Muscle of leg (tissue), 16 donors: Measurements from ENCODE around the gene IFT172. TPM values are rescaled to one million over a fixed set of nuclear protein-coding genes. Genes with fewer than 3 reads are reported as not detected.
"Not testable (repeated sequence)": the region's sequence is repeated elsewhere in the genome, so short reads cannot be mapped to it uniquely, and the experiment has no call there.

ENCODE experiments used
- DNase-seq: peaks from one replicate; pipeline ENCODE4 v3.0.0; 2013
- H3K27ac ChIP-seq: one replicate; pipeline ENCODE4 v1.5.1; 2013; ENCODE audit warnings: mild to moderate bottlenecking, low read length, control low read depth
- H3K27me3 ChIP-seq: one replicate; pipeline ENCODE4 v1.6.1; 2013; ENCODE audit warnings: low read length; ENCODE audit not compliant: control insufficient read depth, insufficient read depth
- H3K36me3 ChIP-seq: one replicate; pipeline ENCODE4 v1.6.1; 2013; ENCODE audit warnings: low read length; ENCODE audit not compliant: control insufficient read depth, insufficient read depth
- H3K4me1 ChIP-seq: one replicate; pipeline ENCODE4 v1.6.1; 2013; ENCODE audit warnings: low read length; ENCODE audit not compliant: control insufficient read depth, insufficient read depth
- H3K4me3 ChIP-seq: one replicate; pipeline ENCODE4 v1.5.1; 2013; ENCODE audit warnings: low read length, control low read depth
- H3K9me3 ChIP-seq: replicated peaks from 2 replicates; pipeline ENCODE4 v1.6.1; 2013; ENCODE audit warnings: low read depth, low read length; ENCODE audit not compliant: control insufficient read depth
- whole genome bisulfite sequencing: methylation state at CpG from one replicate; pipeline ENCODE4 v1.1.5; 2013; ENCODE audit warnings: missing lambda C conversion rate; ENCODE audit not compliant: insufficient coverage; 5-methylcytosine and 5-hydroxymethylcytosine counted together
- long read RNA-seq, 11 donors: transcript quantifications; one replicate each; lab custom pipeline, GENCODE V29; 2026
- polyA plus RNA-seq, 8 donors: library from polyadenylated mRNA; unstranded; fragments of 120-200 nt; gene quantifications; one replicate each; pipeline versions ENCODE4 v1.2.1 to v1.2.3, GENCODE V29; 2013; ENCODE audit warnings: inconsistent platforms in 1 of 8, low replicate concordance in 1 of 8; ENCODE audit not compliant: insufficient read length in 8 of 8, insufficient read depth in 1 of 8
- total RNA-seq: library from RNA; stranded (reverse); fragments of 120-200 nt; gene quantifications from one replicate; pipeline ENCODE4 v1.2.4, GENCODE V29; 2013

IFT172 gene
- total RNA-seq: 17.8 TPM
- 10 to 100 TPM; 14.4 to 29.3 (median 21.1) TPM for polyA plus RNA-seq
- long read RNA-seq, donor 1: 0 reads
- long read RNA-seq, donor 2: 0 reads
- long read RNA-seq, donor 3: 0 reads
- long read RNA-seq, donor 4: 0 reads
- long read RNA-seq, donor 5: 0 reads
- long read RNA-seq, donor 6: 0 reads
- long read RNA-seq, donor 7, partial matches to known transcripts: 0 of 5 reads
- long read RNA-seq, donor 7, other reads (novel, unspliced or antisense): 5 of 5 reads
- long read RNA-seq, donor 8: 0 reads
- long read RNA-seq, donor 9, partial matches to known transcripts: 0 of 1 reads
- long read RNA-seq, donor 9, other reads (novel, unspliced or antisense): 0 of 1 reads
- long read RNA-seq, donor 10: 0 reads
- long read RNA-seq, donor 11: 0 reads

GRCh38 chr2:27489498-27490397 lies at the start of gene IFT172:
TSS of gene IFT172 (minus strand) at chr2:27489743. CDS start at chr2:27489653, 90 bp downstream.
- H3K9me3 ChIP-seq: no peaks in the 10 kb centered on the region
- 0% methylated on average over 29 of the region's 43 CpGs for WGBS
- peak within 1 kb of the TSS; percentile 66 for H3K27ac ChIP-seq
- peak within 1 kb of the TSS; percentile 80 for H3K4me3 ChIP-seq
- H3K27me3 ChIP-seq: peaks cover 6% of the 10 kb centered on the region
- DNase-seq: peak; percentile 99
- H3K36me3 ChIP-seq: peaks cover 6% of the 10 kb centered on the region
- peaks cover 13% of the 10 kb centered on the region for H3K4me1 ChIP-seq

- DNase-seq, H3K9me3 ChIP-seq, H3K36me3 ChIP-seq, H3K4me1 ChIP-seq, H3K4me3 ChIP-seq, H3K27ac ChIP-seq, H3K27me3 ChIP-seq: not testable (repeated sequence)
- no CpG with 5 or more reads among the region's 6 CpGs for WGBS
Observed at GRCh38 chr2:27538839-27539450, 49.4 kb upstream of the IFT172 start.

GRCh38 chr2:27537287-27537686 lies 47.7 kb upstream of the IFT172 start:
- peaks cover 4% of the 10 kb centered on the region for H3K27me3 ChIP-seq
- DNase-seq: no peak
- 67% methylated on average over 1 of the region's 4 CpGs for WGBS
- H3K4me1 ChIP-seq: no peaks in the 10 kb centered on the region
- no peaks in the 10 kb centered on the region for H3K9me3 ChIP-seq
- no peaks in the 10 kb centered on the region for H3K36me3 ChIP-seq
- H3K4me3 ChIP-seq: no peak overlapping the region
- H3K27ac ChIP-seq: no peak overlapping the region

GRCh38 chr2:27531983-27532382 lies 42.4 kb upstream of the IFT172 start:
- no peak for DNase-seq
- no peaks in the 10 kb centered on the region for H3K27me3 ChIP-seq
- H3K4me1 ChIP-seq: no peaks in the 10 kb centered on the region
- H3K27ac ChIP-seq: no peak overlapping the region
- WGBS: 43% methylated on average over 2 of the region's 2 CpGs
- no peaks in the 10 kb centered on the region for H3K9me3 ChIP-seq
- no peak overlapping the region for H3K4me3 ChIP-seq
- no peaks in the 10 kb centered on the region for H3K36me3 ChIP-seq

GRCh38 chr2:27527182-27527581 lies 37.6 kb upstream of the IFT172 start:
- no peaks in the 10 kb centered on the region for H3K4me1 ChIP-seq
- DNase-seq: no peak
- no peak overlapping the region for H3K4me3 ChIP-seq
- H3K27ac ChIP-seq: no peak overlapping the region
- no peaks in the 10 kb centered on the region for H3K9me3 ChIP-seq
- no peaks in the 10 kb centered on the region for H3K36me3 ChIP-seq
- H3K27me3 ChIP-seq: no peaks in the 10 kb centered on the region
- no CpG with 5 or more reads among the region's 3 CpGs for WGBS

GRCh38 chr2:27522400-27522945 lies 32.9 kb upstream of the IFT172 start:
- no peak overlapping the region for H3K4me3 ChIP-seq
- no peaks in the 10 kb centered on the region for H3K4me1 ChIP-seq
- H3K27ac ChIP-seq: no peak overlapping the region
- no peaks in the 10 kb centered on the region for H3K36me3 ChIP-seq
- no peak for DNase-seq
- no peaks in the 10 kb centered on the region for H3K27me3 ChIP-seq
- WGBS: 87% methylated on average over 6 of the region's 7 CpGs
- H3K9me3 ChIP-seq: no peaks in the 10 kb centered on the region

GRCh38 chr2:27520316-27520715 lies 30.8 kb upstream of the IFT172 start:
- H3K36me3 ChIP-seq: no peaks in the 10 kb centered on the region
- WGBS: 82% methylated on average over 2 of the region's 2 CpGs
- H3K4me1 ChIP-seq: no peaks in the 10 kb centered on the region
- DNase-seq: no peak
- H3K4me3 ChIP-seq: no peak overlapping the region
- H3K27ac ChIP-seq: no peak overlapping the region
- H3K9me3 ChIP-seq: no peaks in the 10 kb centered on the region
- H3K27me3 ChIP-seq: no peaks in the 10 kb centered on the region

GRCh38 chr2:27518782-27519113 lies 29.2 kb upstream of the IFT172 start:
- no peaks in the 10 kb centered on the region for H3K27me3 ChIP-seq
- WGBS: 90% methylated on average over 2 of the region's 4 CpGs
- H3K27ac ChIP-seq: no peak overlapping the region
- H3K36me3 ChIP-seq: no peaks in the 10 kb centered on the region
- no peaks in the 10 kb centered on the region for H3K4me1 ChIP-seq
- no peaks in the 10 kb centered on the region for H3K9me3 ChIP-seq
- H3K4me3 ChIP-seq: no peak overlapping the region
- DNase-seq: no peak

GRCh38 chr2:27518113-27518781 lies 28.7 kb upstream of the IFT172 start:
- Histone ChIP-seq H3K27me3 (no peaks in the 10 kb centered on the region), H3K9me3 (no peaks in the 10 kb centered on the region), H3K4me1 (no peaks in the 10 kb centered on the region), H3K36me3 (no peaks in the 10 kb centered on the region), H3K27ac (no peak overlapping the region), H3K4me3 (no peak overlapping the region)
- WGBS: 88% methylated on average over 4 of the region's 5 CpGs
- no peak for DNase-seq
